HG03432 (cell line): ENCODE data around the gene NKAIN4.
A peak's percentile ranks its signal among the peaks of the same experiment; 100 is the strongest.

ENCODE experiments used
- ATAC-seq: cut with Tn5 transposase; IDR thresholded peaks from one replicate; pipeline ENCODE4 v1.9.1; 2021; ENCODE audit warnings: mild to moderate bottlenecking, moderate library complexity; ENCODE audit not compliant: unreplicated experiment

NKAIN4 gene

DNA sequence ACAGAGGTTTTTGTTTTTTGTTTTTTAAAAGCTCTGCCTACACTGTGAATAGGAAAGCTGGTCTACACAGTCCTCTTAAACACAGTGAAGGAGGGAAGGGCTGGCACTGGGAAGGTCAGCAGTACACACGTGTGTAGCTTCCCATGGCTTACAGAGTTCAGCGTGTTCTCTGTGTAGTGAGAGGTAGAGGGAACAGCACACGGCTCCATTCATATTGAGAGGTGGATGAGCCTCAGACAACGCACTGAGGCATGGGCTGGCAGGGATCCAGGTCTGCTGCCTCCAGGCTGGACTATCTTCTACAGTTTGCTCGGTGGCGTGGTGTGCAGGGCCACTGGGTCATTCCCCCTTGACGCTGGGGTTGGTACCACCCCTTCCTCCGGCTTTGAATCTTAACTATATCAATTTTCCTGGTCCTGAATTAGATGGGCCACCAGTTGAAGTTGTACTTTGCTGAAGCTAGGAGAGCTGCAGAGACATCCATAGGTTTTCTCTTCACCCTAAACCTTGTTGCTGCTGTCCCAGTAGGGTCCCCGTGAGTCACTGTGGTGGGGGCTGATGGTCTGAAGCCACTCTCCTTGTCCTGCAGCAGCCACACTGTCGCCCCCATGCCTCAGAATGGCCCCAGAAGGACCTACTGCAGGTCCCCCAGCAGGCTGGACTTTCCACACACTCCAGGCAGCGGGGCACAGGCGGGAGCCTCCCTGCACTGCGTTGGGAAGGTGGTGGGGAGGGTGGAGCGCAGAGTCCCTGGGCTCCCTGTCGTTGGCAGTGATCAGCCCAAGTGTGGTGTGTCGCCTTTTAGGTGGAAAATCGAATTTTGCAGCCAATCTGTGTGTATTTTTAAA lies 20.3 kb upstream of the NKAIN4 start:
- no peak for ATAC-seq

DNA sequence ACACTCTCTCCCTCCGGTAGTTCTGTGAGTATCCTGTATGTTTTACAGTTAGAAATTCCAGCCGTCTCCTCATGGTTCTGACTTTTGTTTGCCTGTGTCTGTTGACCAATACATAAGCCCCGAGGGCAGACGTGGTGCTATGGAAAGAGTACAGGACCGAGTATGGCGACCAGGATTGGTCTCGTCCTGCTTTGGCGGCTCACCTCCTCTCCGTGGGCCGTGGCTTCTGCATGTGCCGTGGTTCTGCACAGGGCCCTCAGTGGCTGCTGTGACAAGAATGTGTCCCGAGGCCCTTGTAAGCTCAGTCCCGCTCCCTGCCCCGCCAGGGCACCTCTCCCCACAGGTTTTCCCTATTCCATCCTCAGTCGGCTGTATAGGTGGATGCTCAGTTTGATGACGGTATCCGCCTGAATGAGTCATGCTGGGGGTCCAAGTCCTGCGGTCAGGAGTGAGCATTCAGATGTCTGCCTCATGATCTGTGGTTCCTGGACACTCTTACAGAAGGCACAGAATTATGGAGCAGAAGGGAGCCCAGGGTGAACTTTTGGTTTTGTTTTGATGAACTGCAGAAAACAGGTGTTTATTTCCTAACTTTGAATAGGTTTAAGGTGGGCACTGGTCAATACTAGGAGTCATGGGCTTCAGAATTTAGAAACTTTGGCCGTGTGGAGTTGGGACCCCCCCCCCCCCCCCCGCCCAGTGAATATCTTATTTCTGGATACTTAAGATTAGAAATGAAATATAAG lies 19.5 kb upstream of the NKAIN4 start:
- no peak for ATAC-seq

DNA sequence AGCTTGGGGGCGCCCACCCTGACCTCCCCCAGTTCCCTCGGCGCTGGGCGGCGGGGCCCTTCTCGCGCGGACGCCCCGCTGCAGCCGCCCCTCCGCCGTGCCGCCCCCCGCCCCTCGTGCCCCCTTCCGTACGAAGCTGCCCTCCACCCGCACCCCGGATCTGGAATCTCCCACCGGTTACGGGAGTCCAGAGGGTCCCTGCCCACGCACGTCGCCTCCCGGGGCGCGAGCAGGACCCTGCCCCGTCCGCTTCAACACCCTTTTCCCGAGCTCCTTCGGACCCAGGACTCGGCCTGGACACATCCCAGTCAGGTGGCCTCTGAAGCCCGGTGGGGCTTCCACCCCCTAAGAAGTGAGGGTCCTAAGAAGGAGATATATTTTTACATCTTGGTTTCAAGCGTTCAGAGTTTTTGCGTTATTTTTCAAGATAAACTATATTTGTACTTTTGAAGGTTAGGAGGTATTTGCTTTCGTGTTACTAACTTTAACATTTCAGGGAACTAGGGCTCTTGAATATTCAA lies 18.9 kb upstream of the NKAIN4 start:
- ATAC-seq, result no peak

DNA sequence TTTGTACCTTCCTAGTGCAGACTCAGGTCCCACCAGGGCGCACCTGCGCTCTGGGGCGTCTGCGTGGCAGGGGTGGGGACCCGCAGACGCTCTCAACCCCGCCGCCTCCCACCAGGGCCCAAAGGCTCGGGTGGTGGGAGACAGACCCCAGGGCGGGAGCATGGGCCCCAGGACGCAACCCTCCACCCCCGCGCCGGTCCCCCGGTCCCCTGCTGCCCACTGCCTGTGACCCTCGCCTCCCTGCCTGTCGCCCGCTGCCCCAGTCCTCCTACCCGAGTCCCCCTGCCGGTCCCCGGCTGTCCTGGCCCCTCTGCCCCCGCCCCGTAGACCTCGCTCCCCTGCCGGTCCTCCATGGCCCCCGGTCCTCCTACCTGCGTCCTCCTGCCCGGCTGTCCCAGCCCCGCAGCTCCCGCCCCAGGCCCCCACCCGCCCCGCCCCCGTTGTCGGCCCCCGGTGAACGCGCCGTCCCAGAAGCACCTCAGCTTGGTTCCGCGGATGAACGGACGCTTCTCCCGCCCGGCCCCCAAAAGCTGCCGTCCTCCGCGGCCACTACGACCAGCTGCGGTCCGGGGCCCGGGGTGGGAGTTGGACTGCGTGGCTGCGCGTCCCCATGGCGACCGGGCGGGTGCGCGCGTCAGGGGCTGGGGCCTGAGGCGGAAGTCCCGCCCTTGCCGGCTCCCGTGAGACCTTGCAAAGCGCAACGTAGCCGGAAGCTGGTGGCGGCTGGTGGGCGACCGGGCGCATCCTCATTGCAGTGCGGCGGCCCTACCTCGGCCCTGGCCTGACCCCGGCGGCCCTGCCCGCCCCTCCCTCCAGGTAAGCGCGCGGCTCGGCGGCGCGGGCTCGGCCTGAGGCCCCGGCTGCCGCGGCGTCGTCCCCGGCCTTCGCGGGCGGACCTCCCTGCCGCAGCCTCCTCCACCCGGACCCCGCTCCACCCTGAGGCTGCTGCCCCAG lies 18.1 kb upstream of the NKAIN4 start, which contains the start of gene ARFGAP1:
ARFGAP1 (plus strand) TSS at position 709 of the 954 bp plus-strand sequence. CDS start 2,768 bp downstream, outside the sequence.
- peak; percentile 89 for ATAC-seq

DNA sequence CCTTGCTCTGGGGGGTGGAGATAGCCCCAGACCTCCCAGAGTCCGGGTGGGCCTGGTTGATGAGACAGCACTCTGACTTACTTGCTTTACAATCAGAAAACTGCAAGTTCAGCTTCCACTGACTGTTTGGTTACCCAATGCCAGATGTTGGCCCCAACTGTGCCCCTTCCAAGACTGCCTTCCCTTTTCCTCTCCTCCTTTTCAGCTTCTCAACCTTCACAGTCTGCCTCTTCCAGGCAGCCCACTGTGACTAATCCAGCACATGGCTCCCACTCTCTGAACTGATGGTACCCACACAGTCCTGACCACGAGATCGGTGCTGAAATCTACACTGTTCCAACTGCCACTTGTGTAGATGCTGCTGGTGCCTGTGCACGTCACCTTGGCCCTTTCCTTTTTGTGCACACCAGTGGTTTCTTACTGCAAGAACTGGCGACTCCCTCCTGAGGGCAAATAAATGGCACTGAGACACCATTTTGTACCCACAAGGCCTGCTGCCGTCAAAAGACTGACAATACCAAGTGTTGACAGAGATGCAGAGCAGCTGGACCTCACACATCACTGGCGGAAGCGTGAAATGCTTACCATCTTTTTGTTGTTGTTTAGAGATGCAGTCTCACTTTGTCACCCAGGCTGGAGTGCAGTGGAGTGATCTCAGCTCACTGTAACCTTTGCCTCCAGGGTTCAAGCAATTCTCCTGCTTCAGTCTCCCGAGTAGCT lies 16.5 kb upstream of the NKAIN4 start:
- no peak for ATAC-seq

DNA sequence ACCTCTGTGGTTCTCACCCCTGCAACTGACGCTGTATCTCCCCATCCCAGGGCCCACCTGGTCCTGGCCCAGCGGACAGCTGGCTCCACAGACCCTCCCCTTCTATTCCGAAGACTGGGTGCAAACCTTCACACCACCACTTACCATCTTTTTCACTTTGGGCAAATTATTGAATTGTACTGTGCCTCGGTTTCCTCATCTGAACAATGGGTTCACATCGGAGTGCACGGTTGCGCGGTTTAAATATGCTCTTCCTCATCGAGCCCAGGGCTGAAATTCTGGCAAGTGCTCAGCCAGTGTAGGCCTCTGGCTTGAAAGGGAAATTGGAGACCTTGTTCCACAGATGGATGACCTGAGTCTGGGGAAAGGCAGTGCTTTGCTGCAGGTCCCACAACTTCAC lies 15.5 kb upstream of the NKAIN4 start:
- no peak for ATAC-seq

DNA sequence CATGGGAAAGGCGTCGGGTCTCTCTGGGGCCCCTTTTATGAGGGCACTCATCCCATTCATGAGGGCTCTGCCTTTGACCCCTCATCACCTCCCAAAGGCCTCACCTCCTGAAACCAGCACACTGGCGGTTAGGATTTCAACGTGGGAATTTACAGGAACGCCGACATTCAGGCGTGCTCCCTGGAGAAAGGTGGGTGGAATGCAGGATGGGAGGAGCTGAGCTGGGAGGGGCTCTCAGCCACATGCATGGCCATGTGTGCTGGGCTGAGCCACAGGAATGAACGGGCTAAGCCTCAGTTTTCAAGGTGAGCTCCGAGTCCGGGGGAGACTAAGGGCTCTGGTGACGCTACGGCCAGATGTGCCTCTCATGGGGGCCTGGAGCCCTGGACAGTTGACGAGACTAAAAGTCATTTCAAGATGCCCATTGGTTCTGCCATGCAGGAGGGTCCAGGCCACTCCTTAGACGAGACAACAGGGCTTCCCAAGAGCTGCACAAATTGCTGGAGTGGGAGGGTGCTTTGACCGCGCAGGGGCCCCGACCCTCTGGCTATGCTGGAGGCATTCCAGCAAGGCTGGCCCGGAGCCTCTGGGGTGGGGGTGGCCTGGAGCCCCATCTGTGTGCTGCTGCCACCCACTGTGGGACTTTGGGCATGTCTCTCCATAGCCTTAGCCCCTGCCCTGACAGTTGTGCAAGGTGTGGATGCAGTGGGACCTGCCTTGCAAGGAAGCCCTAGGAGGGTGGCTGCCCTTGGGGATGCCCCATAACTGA lies 14.6 kb upstream of the NKAIN4 start:
- no peak for ATAC-seq

DNA sequence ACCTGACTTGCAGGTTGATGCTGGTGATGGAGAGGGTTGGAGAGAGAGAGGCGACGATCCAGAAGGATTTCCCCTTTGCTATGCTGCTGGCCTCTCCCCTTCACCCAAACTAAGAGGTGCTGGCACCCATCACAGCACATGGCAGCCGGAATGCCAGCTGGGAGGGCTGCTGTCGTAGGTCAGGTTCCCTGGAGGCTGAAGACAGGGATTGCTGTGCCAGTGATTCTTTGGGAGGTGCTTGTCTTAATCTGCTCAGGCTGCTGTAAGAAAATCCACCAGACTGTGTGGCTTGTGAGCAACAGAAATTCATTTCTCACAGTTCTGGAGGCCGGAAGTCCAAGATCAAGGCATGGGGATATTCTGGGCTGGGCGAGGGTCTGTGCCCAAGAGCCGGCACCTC lies 14.0 kb upstream of the NKAIN4 start:
- no peak for ATAC-seq

DNA sequence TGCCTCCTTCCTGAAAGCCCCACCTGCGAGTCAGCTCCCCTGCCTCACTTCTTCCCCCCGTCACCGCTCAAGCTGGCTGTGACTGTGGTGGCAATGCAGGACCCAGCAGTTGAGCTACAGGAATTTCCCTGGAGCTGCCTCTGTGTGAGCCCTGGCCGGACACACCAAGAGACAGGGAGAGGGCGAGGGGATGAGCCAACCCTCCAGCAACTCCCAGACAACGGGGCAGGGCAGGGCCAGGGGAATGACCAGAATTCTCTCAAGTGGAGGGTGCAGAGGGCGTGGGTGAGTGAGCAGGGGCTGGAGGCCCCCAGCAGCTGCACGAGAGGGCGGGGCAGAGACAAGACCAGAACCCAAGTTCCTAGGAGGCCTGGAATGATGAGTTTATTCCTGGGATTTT lies 13.4 kb upstream of the NKAIN4 start:
- ATAC-seq, result no peak

DNA sequence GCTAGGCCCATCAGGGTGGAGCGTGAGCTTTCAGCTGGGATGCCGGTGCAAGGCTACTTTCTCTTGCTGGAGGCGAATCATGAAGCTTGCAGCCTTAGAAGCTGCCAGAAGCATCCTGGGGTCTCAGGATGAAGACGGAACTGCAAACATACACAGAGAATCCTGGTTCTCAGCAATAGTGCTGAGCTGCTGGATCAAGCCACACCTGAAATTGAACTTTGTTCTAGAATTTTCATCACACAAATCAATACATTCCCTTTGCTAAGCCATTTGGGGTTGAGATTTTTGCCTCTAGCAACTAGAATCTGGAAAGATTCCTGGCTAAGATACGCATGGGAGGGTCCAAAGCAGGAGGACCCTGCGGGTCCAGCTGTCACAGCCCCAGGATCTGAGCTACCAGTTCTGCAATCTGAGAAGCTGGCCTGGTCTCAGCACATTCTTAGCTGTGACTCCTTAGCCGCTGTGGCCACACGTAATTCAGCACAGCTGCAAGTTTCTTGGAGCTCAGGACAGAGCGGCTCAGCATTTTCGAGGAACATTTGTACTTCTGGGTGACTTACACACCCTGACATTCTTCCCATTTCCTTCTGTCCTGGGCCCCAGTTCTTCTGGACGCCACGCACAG lies 11.7 kb upstream of the NKAIN4 start:
- no peak for ATAC-seq

DNA sequence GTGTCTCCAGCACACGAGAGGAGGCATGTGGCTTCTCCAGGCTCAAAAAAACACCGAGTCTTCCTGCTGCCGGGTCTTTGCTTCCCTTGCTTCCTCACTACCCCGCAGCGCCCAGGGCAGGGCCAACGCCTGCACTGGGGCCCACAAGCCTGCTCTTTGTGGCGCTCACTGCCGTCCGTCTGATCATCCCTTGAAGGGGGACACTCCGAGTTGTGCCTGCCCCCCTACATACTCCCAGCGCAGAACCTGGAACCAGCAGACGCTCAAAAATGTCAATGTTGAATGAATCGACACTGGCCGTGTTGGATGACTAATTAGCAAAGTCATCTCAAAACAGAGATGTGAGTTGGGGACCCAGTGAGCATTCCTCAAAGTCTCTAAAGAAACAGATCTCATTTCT lies 10.3 kb upstream of the NKAIN4 start:
- no peak for ATAC-seq

DNA sequence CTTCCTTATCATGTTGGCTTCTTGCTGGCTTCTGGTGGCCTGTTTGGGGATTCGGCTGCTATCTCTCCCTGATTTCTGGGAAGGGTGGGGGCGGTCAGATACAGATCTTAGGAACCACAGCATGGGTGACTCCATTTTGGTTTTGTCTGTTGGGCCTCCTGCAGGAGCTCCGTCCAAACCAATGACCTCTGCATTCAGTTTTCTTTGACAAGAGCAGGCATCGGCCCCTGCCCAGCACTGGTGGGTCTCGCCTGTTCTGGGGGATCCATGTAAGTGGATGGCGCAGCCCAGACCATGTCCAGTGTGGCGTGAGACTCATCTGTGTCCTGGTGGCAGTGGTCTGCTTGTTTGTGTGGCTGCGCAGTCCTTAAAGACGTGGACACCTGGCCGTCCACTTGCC lies 9.7 kb upstream of the NKAIN4 start:
- ATAC-seq, result no peak

DNA sequence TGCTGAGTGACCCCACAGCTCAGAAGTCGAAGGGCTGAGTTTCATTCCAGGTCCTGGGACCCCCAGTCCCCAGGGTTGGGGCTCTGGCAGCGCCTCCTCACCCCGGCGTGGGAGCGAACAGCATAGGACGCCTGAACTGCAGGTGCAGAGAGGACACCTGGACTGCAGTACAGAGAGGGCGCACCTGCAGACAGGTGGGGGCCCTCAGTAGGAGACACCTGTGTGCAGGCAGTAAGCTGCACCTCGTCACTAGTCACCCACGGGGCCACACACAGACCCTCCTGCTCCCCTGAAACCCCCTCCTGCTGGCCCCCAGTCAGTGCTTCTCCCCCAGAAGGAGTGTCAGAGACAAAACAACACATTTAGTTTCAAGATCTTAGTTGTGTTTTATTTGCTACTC lies 8.6 kb upstream of the NKAIN4 start:
- ATAC-seq, result no peak

DNA sequence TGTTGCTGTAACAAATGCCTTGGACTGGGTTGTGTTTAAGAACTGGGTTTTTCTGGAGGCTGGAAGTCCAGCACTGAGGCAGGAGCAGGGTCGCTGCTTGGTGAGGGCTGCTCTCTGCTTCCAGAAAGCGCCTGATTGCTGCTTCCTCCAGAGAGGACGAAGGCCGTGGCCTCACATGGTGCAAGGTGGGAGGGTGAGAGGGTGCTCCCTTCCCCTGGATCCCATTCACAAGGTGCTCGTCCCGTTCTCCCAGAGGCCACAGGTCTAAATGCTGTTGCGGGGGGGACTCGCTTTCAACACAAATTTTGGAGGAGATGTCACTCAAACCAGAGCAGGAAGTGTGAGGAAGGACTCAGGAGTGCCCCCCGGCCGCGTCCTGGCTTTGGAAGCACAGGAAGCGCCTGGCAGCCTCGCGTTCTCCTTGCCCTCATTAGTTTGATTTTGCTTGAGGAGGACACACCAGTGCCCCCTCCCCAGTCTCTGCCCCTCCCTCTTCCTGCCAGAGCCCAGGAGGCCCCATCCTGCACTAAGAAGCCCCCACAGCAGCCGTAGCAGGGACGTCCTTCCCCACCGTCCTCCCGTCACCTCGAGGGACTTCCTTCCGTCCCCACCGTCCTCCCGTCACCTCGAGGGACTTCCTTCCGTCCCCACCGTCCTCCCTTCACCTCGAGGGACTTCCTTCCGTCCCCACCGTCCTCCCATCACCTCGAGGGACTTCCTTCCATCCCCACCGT lies 7.7 kb upstream of the NKAIN4 start:
- ATAC-seq, result no peak

DNA sequence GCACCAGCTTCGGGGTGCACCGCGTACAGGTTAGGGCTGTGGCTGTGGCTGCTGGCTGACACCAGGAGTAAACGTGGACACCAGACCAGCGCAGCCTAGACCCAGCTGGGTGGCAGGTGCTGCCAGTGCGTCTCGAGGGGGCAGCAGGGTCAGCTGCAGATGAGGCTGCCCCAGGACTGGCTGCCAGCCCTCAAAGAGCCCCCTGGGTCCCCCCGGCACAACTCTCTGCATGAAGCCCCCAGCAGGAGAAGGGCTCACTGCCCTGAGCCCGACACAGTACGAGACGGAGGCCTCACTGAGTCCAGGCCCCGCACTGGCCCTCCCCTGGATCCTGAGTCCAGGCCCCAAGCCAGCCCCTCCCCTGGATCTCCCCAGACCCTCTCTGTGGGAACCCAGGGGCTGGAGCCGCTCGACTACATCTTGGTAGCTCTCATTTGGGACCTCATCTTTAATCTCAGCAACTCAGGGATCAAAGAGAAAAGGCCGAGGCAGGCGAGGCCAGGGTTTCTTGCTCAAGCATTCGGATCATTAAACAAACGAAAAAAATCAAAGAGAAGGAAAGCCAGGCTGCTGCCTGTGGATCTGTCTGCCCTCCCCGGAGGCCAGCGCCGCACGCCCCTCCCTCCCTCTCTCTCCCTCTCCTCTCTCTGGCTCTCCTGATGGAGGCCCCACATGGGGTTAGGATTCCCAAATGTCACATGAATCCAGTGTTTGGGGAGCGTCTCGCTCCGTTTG lies 7.0 kb upstream of the NKAIN4 start:
- ATAC-seq, result no peak

DNA sequence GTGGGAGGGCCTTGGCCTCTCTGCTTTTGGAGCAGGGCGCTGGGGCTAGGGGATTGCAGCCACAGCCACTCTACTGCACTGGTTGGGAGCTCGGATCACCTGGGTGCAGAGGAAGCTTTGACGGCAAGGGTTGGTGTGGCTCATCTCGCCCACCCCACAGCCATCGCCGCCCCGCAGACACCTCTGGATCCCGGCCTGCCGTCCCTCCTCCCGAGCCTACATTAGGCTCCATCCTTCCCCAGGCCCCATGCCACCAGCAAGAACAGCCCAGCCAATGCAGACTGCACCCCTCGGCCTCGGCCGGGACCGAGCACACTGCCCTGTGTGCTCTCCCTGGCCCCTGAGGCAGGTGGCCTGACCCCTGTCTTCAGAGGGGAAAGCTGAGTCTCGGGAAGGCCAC lies 6.3 kb upstream of the NKAIN4 start:
- no peak for ATAC-seq

DNA sequence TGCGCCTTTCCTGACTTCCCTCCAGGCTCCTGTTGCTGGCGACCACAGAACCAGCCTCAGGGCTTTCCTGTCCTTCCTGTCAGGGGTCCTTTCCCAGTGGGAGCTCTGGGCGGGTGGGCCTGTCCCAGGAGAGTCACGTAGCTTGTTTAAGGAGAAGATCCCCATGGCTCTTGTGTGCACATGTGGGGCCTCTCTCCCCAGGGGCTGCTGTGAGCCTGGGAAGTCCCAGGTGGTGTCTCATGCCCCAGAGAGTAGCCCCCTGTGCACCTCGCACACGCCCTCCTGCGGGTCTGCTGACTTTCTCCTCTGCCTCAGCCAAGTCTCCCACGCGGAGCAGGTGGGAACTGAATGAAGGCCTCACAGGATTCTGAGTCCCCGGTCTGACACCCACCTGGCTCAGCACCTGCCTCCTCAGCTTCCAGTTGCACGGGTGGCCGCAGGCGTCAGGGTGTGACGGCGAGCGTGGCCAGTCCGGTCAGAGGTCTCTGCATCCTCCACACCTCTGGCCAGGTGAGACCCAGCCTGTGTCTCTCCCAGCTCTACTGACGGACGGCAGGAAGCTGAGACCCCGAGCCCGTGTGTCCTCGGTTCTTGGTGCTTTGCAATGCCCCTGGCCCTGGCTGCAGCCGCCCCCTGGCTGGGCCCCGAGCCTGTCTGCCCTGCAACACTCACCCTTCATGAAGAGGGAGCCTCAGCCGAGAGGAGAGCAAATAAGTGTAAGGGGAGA lies 5.6 kb upstream of the NKAIN4 start:
- ATAC-seq, result no peak
